Measurements from ENCODE around the gene NR3C2. TPM values are rescaled to one million over a fixed set of nuclear protein-coding genes. Genes with fewer than 3 reads are reported as not detected.

NR3C2 gene
- polyA plus RNA-seq, 3 donors: 0.09 to 0.27 (median 0.20) TPM

DNA sequence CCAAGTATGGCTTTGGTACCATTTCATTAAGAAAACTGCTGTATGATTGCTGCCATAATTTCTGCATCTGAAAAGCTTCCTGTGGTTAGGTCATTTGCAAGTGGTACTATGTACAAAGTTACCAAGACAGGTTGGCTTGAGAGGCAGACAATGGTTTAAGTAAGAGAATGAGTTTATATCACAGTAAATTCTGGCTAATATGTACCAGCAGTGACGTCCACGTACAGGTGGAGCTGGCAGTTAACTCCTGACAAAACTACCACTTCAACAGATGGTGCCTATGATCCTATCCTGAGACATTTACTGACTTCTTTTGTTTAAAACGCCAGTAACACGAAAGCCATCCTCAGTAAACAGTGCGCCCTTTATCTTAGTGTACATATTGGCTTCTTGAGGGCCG is 198.4 kb downstream of the NR3C2 start:
- no CpG with 5 or more reads among the region's 6 CpGs for WGBS (ENCODE audit: insufficient coverage)
- Histone ChIP-seq H3K9me3 (replicated peaks in 1 of 2; ENCODE audit: control insufficient read depth in 1 of 2, insufficient read depth in 1 of 2, low read length in 2 of 2) (no peaks in the 10 kb centered on the region), H4K20me1 (ENCODE audit: insufficient read depth, low read length) (no peaks in the 10 kb centered on the region), H3K4me2 (replicated peaks; ENCODE audit: extremely low read depth, low read length, poor library complexity, severe bottlenecking) (no peak overlapping the region), H3K36me3 (replicated peaks in 1 of 2; ENCODE audit: control insufficient read depth in 1 of 2, insufficient read depth in 2 of 2, low read length in 2 of 2) (no peaks in the 10 kb centered on the region), H3K27me3 (ENCODE audit: control insufficient read depth in 2 of 2, insufficient read depth in 2 of 2, low read length in 2 of 2) (no peaks in the 10 kb centered on the region), H2AFZ (ENCODE audit: insufficient read depth, low read depth, low read length, poor library complexity, severe bottlenecking) (no peak overlapping the region), H3K79me2 (ENCODE audit: insufficient read depth, low read length) (no peaks in the 10 kb centered on the region), H3K27ac (ENCODE audit: low read depth in 1 of 2, low read length in 2 of 2) (no peak overlapping the region), H3K9ac (ENCODE audit: insufficient read depth, low read length, poor library complexity, severe bottlenecking) (no peak overlapping the region), H3K4me3 (replicated peaks in 1 of 3; ENCODE audit: low read depth in 2 of 3, low read length in 3 of 3) (no peak overlapping the region), H3K4me1 (ENCODE audit: control insufficient read depth in 1 of 2, insufficient read depth in 2 of 2, low read length in 2 of 2) (no peaks in the 10 kb centered on the region)
- Mint-ChIP-seq H3K4me1 (no peaks in the 10 kb centered on the region), H3K27ac (no peak overlapping the region), H3K9me3 (no peaks in the 10 kb centered on the region), H3K4me3 (no peak overlapping the region), H3K27me3 (ENCODE audit: low read depth in 3 of 3) (no peaks in the 10 kb centered on the region), H3K36me3 (no peaks in the 10 kb centered on the region)
- TF ChIP-seq, protein P1, sequence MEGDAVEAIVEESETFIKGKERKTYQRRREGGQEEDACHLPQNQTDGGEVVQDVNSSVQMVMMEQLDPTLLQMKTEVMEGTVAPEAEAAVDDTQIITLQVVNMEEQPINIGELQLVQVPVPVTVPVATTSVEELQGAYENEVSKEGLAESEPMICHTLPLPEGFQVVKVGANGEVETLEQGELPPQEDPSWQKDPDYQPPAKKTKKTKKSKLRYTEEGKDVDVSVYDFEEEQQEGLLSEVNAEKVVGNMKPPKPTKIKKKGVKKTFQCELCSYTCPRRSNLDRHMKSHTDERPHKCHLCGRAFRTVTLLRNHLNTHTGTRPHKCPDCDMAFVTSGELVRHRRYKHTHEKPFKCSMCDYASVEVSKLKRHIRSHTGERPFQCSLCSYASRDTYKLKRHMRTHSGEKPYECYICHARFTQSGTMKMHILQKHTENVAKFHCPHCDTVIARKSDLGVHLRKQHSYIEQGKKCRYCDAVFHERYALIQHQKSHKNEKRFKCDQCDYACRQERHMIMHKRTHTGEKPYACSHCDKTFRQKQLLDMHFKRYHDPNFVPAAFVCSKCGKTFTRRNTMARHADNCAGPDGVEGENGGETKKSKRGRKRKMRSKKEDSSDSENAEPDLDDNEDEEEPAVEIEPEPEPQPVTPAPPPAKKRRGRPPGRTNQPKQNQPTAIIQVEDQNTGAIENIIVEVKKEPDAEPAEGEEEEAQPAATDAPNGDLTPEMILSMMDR (IDR thresholded peaks at IDR 0.05): no peak
- intact Hi-C loops (cut with micrococcal nuclease): no loop called here
- no peak for DNase-seq

DNA sequence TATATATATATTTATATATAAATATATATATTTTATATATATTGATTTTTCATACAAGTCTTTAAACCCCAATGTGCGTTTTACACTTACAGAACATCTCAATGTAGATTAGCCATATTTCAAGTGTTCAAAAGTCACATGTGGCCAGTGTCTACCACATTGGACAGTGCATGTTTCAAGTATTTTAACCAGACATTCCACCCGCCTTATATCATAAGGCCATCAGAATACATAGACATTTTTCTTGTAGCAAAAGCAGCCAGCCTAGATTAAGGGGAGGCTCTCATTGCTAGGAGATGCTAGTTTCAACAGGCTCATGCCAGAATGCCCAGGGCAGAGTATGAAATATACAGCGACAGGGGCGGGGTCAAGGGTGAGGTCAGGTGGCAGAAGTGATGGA is 202.0 kb downstream of the NR3C2 start:
- Histone ChIP-seq H3K4me3 (replicated peaks in 1 of 3; ENCODE audit: low read depth in 2 of 3, low read length in 3 of 3) (no peak overlapping the region), H3K4me2 (replicated peaks; ENCODE audit: extremely low read depth, low read length, poor library complexity, severe bottlenecking) (no peak overlapping the region), H3K36me3 (replicated peaks in 1 of 2; ENCODE audit: control insufficient read depth in 1 of 2, insufficient read depth in 2 of 2, low read length in 2 of 2) (no peaks in the 10 kb centered on the region), H3K27ac (ENCODE audit: low read depth in 1 of 2, low read length in 2 of 2) (no peak overlapping the region), H3K27me3 (ENCODE audit: control insufficient read depth in 2 of 2, insufficient read depth in 2 of 2, low read length in 2 of 2) (no peaks in the 10 kb centered on the region), H2AFZ (ENCODE audit: insufficient read depth, low read depth, low read length, poor library complexity, severe bottlenecking) (no peak overlapping the region), H4K20me1 (ENCODE audit: insufficient read depth, low read length) (no peaks in the 10 kb centered on the region), H3K4me1 (ENCODE audit: control insufficient read depth in 1 of 2, insufficient read depth in 2 of 2, low read length in 2 of 2) (no peaks in the 10 kb centered on the region), H3K9me3 (replicated peaks in 1 of 2; ENCODE audit: control insufficient read depth in 1 of 2, insufficient read depth in 1 of 2, low read length in 2 of 2) (no peaks in the 10 kb centered on the region), H3K79me2 (ENCODE audit: insufficient read depth, low read length) (no peaks in the 10 kb centered on the region), H3K9ac (ENCODE audit: insufficient read depth, low read length, poor library complexity, severe bottlenecking) (no peak overlapping the region)
- intact Hi-C loops (cut with micrococcal nuclease): no loop called here
- WGBS (ENCODE audit: insufficient coverage): no CpG with 5 or more reads among the region's 4 CpGs
- Mint-ChIP-seq H3K9me3 (no peaks in the 10 kb centered on the region), H3K36me3 (no peaks in the 10 kb centered on the region), H3K4me3 (no peak overlapping the region), H3K4me1 (no peaks in the 10 kb centered on the region), H3K27ac (no peak overlapping the region), H3K27me3 (ENCODE audit: low read depth in 3 of 3) (peaks cover 0 to 1% (median 0%) of the 10 kb centered on the region in 3 donors)
- no peak for DNase-seq
- TF ChIP-seq, protein P1 (IDR thresholded peaks at IDR 0.05): no peak
